CD14-positive monocyte (primary cell): ENCODE results near the gene MRPS6. TPM values are rescaled to one million over a fixed set of nuclear protein-coding genes. Genes with fewer than 3 reads are reported as not detected.

Source experiments
- DNase-seq, 3 donors: peaks; one replicate each; pipeline ENCODE4 v3.0.0-alpha.2; 2011 to 2022
- H2AFZ ChIP-seq: 2 replicates; pipeline ENCODE4 v1.6.0; 2012; ENCODE audit warnings: mild to moderate bottlenecking, low read depth, low read length, inconsistent platforms; ENCODE audit not compliant: insufficient read depth, poor library complexity, severe bottlenecking
- H3K27ac ChIP-seq, 2 donors: 1 replicate in 1 of 2; 2 replicates in 1 of 2; pipeline ENCODE4 v1.5.1; 2012 to 2013; ENCODE audit warnings: low read length in 2 of 2, control low read depth in 1 of 2, inconsistent platforms in 1 of 2, low read depth in 1 of 2, mild to moderate bottlenecking in 1 of 2
- H3K27me3 ChIP-seq, 2 donors: one replicate each; pipeline versions ENCODE4 v1.6.0 to v1.6.1; 2011 to 2013; ENCODE audit warnings: low read length in 2 of 2; ENCODE audit not compliant: control insufficient read depth in 2 of 2, insufficient read depth in 2 of 2
- H3K36me3 ChIP-seq, 2 donors: replicated peaks in 1 of 2; 1 replicate in 1 of 2; 2 replicates in 1 of 2; pipeline versions ENCODE4 v1.5.1 to v1.6.1; 2012 to 2013; ENCODE audit warnings: low read length in 2 of 2, control low read depth in 1 of 2, inconsistent platforms in 1 of 2, mild to moderate bottlenecking in 1 of 2; ENCODE audit not compliant: insufficient read depth in 2 of 2, control insufficient read depth in 1 of 2
- H3K4me1 ChIP-seq, 2 donors: 1 replicate in 1 of 2; 2 replicates in 1 of 2; pipeline versions ENCODE4 v1.5.1 to v1.6.1; 2012 to 2013; ENCODE audit warnings: low read length in 2 of 2, control low read depth in 1 of 2, inconsistent platforms in 1 of 2, mild to moderate bottlenecking in 1 of 2, moderate library complexity in 1 of 2; ENCODE audit not compliant: insufficient read depth in 2 of 2, control insufficient read depth in 1 of 2
- H3K4me2 ChIP-seq: replicated peaks from 2 replicates; pipeline ENCODE3; 2012; ENCODE audit warnings: low read length, moderate library complexity, mild to moderate bottlenecking; ENCODE audit not compliant: poor library complexity, severe bottlenecking; ENCODE audit errors: extremely low read depth
- H3K4me3 ChIP-seq, 3 experiments: fragments of 200-600 bp in 1 of 3; sonication (generic) in 1 of 3; replicated peaks in 1 of 3; 1 replicate in 2 of 3; 2 replicates in 1 of 3; pipeline ENCODE4 v1.5.1; 2011 to 2013; ENCODE audit warnings: low read length in 3 of 3, mild to moderate bottlenecking in 3 of 3, control low read depth in 2 of 3, low read depth in 2 of 3, inconsistent platforms in 1 of 3, moderate library complexity in 1 of 3
- H3K79me2 ChIP-seq: 2 replicates; pipeline ENCODE4 v1.6.0; 2012; ENCODE audit warnings: mild to moderate bottlenecking, control low read depth, inconsistent platforms, low read length, moderate library complexity; ENCODE audit not compliant: insufficient read depth
- H3K9ac ChIP-seq: 2 replicates; pipeline ENCODE4 v1.6.0; 2017; ENCODE audit warnings: low read length, mild to moderate bottlenecking; ENCODE audit not compliant: insufficient read depth, poor library complexity, severe bottlenecking
- H3K9me3 ChIP-seq, 2 donors: replicated peaks in 1 of 2; 1 replicate in 1 of 2; 2 replicates in 1 of 2; pipeline versions ENCODE4 v1.5.1 to v1.6.1; 2012 to 2013; ENCODE audit warnings: low read length in 2 of 2, control low read depth in 1 of 2; ENCODE audit not compliant: control insufficient read depth in 1 of 2, insufficient read depth in 1 of 2
- H4K20me1 ChIP-seq: 2 replicates; pipeline ENCODE4 v1.6.0; 2012; ENCODE audit warnings: mild to moderate bottlenecking, low read length, control low read depth, moderate library complexity; ENCODE audit not compliant: insufficient read depth
- H3K27ac Mint-ChIP-seq, 7 donors: one replicate each; pipeline ENCODE4 v1.8.0; 2020; ENCODE audit warnings: mild to moderate bottlenecking in 7 of 7, mixed read lengths in 7 of 7, moderate library complexity in 6 of 7, inconsistent platforms in 2 of 7
- H3K27me3 Mint-ChIP-seq, 3 donors: one replicate each; pipeline ENCODE4 v1.8.0; 2021 to 2022; ENCODE audit warnings: low read depth in 3 of 3, mild to moderate bottlenecking in 3 of 3, mixed read lengths in 3 of 3, moderate library complexity in 3 of 3, inconsistent platforms in 1 of 3
- H3K36me3 Mint-ChIP-seq, 2 donors: one replicate each; pipeline ENCODE4 v1.8.0; 2020; ENCODE audit warnings: mixed read lengths in 2 of 2, inconsistent platforms in 1 of 2, mild to moderate bottlenecking in 1 of 2
- H3K4me1 Mint-ChIP-seq: one replicate; pipeline ENCODE4 v1.8.0; 2020; ENCODE audit warnings: mild to moderate bottlenecking, mixed read lengths
- H3K4me3 Mint-ChIP-seq, 2 donors: one replicate each; pipeline ENCODE4 v1.8.0; 2020; ENCODE audit warnings: mild to moderate bottlenecking in 2 of 2, mixed read lengths in 2 of 2, moderate library complexity in 1 of 2
- H3K9me3 Mint-ChIP-seq, 7 donors: one replicate each; pipeline ENCODE4 v1.8.0; 2020 to 2022; ENCODE audit warnings: mixed read lengths in 7 of 7, mild to moderate bottlenecking in 6 of 7, moderate library complexity in 6 of 7, inconsistent platforms in 2 of 7
- WGBS: methylation state at CpG from one replicate; pipeline ENCODE4 v1.1.5; 2013; ENCODE audit warnings: missing lambda C conversion rate; ENCODE audit not compliant: insufficient coverage; 5-methylcytosine and 5-hydroxymethylcytosine counted together
- intact Hi-C, 2 donors: fragments of 100-400 bp; cut with micrococcal nuclease; formaldehyde crosslinking; loops; one replicate each; pipeline versions ENCODE4 v1.15.0 to v1.15.1; 2023
- polyA plus RNA-seq, 3 donors: library from polyadenylated mRNA; depleted of rRNA in 1 of 3; unstranded in 2 of 3; stranded (reverse) in 1 of 3; fragments of 300-500 nt in 2 of 3; fragments of >200 nt in 1 of 3; fragmentation: Illumina TruSeq in 2 of 3; gene quantifications; 1 replicate in 2 of 3; 2 replicates in 1 of 3; pipeline ENCODE4 v1.2.3, GENCODE V29; 2012 to 2021
- TF ChIP-seq, protein P1 (sequence below): fragments of 200-600 bp; IDR thresholded peaks from one replicate; pipeline ENCODE4 v1.8.0; 2022; ENCODE audit warnings: antibody characterized with exemption, mild to moderate bottlenecking

The MRPS6 gene
- polyA plus RNA-seq, 3 donors, result 29.8 to 124 (median 101) TPM

DNA sequence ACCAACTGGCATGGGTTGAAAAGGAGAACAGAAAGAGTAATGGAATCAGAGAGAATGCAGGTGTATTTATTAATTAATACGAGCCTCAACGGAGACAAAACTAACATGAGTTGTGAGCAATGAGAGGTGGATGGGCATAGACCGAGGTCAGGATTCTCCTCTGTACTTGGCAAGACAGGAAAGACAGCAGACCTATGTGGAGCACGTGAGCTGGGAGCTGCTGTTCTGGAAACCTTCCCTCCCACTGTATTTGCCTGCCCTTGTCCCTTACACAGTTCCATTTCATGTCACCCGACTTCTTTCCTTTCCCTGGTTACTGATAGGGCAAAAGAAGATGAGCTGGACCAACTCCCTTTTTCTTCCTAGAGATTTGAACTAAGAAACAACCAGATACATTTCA is 110.9 kb downstream of the MRPS6 start:
- WGBS, result 61% methylated on average over 3 of the region's 5 CpGs
- Mint-ChIP-seq H3K4me1 (peaks cover 4% of the 10 kb centered on the region), H3K27ac (no peak overlapping the region), H3K4me3 (no peak overlapping the region), H3K36me3 (peaks cover 0 to 3% of the 10 kb centered on the region in 2 donors), H3K27me3 (peaks cover 0 to under 1% (median under 1%) of the 10 kb centered on the region in 3 donors), H3K9me3 (peaks cover 2 to 14% (median 5%) of the 10 kb centered on the region in 7 donors)
- H3K9ac ChIP-seq, result no peak overlapping the region
- H3K36me3 ChIP-seq, result no peaks in the 10 kb centered on the region
- peaks cover 1 to 11% of the 10 kb centered on the region in 2 donors for H3K9me3 ChIP-seq
- H3K4me1 ChIP-seq, result no peaks in the 10 kb centered on the region
- intact Hi-C loops, result no loop called here
- H3K79me2 ChIP-seq, result no peaks in the 10 kb centered on the region
- H3K27me3 ChIP-seq, result no peaks in the 10 kb centered on the region
- H3K27ac ChIP-seq, result no peak overlapping the region
- no peak overlapping the region for H3K4me3 ChIP-seq
- DNase-seq, result no peak
- TF ChIP-seq, protein P1, sequence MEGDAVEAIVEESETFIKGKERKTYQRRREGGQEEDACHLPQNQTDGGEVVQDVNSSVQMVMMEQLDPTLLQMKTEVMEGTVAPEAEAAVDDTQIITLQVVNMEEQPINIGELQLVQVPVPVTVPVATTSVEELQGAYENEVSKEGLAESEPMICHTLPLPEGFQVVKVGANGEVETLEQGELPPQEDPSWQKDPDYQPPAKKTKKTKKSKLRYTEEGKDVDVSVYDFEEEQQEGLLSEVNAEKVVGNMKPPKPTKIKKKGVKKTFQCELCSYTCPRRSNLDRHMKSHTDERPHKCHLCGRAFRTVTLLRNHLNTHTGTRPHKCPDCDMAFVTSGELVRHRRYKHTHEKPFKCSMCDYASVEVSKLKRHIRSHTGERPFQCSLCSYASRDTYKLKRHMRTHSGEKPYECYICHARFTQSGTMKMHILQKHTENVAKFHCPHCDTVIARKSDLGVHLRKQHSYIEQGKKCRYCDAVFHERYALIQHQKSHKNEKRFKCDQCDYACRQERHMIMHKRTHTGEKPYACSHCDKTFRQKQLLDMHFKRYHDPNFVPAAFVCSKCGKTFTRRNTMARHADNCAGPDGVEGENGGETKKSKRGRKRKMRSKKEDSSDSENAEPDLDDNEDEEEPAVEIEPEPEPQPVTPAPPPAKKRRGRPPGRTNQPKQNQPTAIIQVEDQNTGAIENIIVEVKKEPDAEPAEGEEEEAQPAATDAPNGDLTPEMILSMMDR, result no peak
- no peak overlapping the region for H2AFZ ChIP-seq
- no peaks in the 10 kb centered on the region for H4K20me1 ChIP-seq
- no peak overlapping the region for H3K4me2 ChIP-seq

GRCh38 chr21:34185026-34185750 is 111.8 kb downstream of the MRPS6 start:
- Histone ChIP-seq H3K79me2 (no peaks in the 10 kb centered on the region), H3K4me2 (no peak overlapping the region), H4K20me1 (no peaks in the 10 kb centered on the region), H3K4me3 (no peak overlapping the region), H3K27ac (no peak overlapping the region), H3K9ac (no peak overlapping the region), H3K36me3 (no peaks in the 10 kb centered on the region), H3K27me3 (no peaks in the 10 kb centered on the region), H2AFZ (no peak overlapping the region), H3K4me1 (peaks cover 0 to 5% of the 10 kb centered on the region in 2 donors), H3K9me3 (peaks cover 4 to 21% of the 10 kb centered on the region in 2 donors)
- Mint-ChIP-seq H3K27ac (no peak overlapping the region), H3K4me1 (peaks cover 14% of the 10 kb centered on the region), H3K27me3 (no peaks in the 10 kb centered on the region), H3K4me3 (no peak overlapping the region), H3K9me3 (peaks cover 7 to 24% (median 14%) of the 10 kb centered on the region in 7 donors), H3K36me3 (peaks cover 0 to 7% of the 10 kb centered on the region in 2 donors)
- TF ChIP-seq, protein P1, result no peak
- intact Hi-C loops, result no loop called here
- WGBS, result 98% methylated on average over 11 of the region's 15 CpGs
- no peak for DNase-seq
